ENCODE data around the gene YIPF6. TPM values are rescaled to one million over a fixed set of nuclear protein-coding genes. Genes with fewer than 3 reads are reported as not detected.

The YIPF6 gene
- total and polyA plus RNA-seq, 9 of the 15 experiments (the other 6 are each of a cell fraction or from before 2014, with no cell fraction given): 7.7 to 44.2 (median 22.4) TPM

DNA sequence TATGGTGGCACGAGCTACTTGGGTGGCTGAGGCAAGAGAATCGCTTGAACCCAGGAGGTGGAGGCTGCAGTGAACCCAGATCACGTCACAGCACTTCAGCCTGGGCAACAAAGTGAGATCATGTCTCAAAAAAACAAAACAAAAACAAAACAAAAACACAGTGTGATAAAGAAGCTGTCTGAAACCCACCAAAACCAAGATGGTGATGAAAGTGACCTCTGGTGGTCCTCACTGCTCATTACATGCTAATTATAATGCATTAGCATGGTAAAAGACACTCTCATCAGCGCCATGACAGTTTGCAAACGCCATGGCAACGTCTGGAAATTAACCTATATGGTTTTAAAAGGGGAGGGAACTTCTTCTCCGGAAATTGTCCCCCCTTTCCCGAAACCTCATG lies 36.2 kb upstream of the YIPF6 start (continued):
- no peak for TF ChIP-seq XRCC3 (IDR thresholded peaks at IDR 0.05)
- TF ChIP-seq HDAC1 (IDR thresholded peaks at IDR 0.05): peak in 1 of 2 experiments; percentile 78; a peak in 1 of 4 replicates
- peak; percentile 47 for TF ChIP-seq RBM25 (IDR thresholded peaks at IDR 0.05; ENCODE audit: low read depth, low read length, severe bottlenecking)
- TF ChIP-seq TAF9B (IDR thresholded peaks at IDR 0.05; ENCODE audit: partially characterized antibody): no peak
- TF ChIP-seq MAZ (CRISPR knock-in tag; conservative IDR thresholded peaks at IDR 0.05 in 1 of 2, IDR thresholded peaks at IDR 0.05 in 1 of 2): peak in 1 of 2 experiments; percentile 43; a peak in 1 of 4 replicates
- TF ChIP-seq NBN (IDR thresholded peaks at IDR 0.05; ENCODE audit: low read depth): 0 out of 2 replicates have a peak, but pooled peaks have one; percentile 68
- 0 out of 2 replicates have a peak, but pooled peaks have one; percentile 13 for TF ChIP-seq EHMT2 (IDR thresholded peaks at IDR 0.05)
- TF ChIP-seq NUFIP1 (IDR thresholded peaks at IDR 0.05; ENCODE audit: partially characterized antibody): no peak
- TF ChIP-seq TAL1 (IDR thresholded peaks at IDR 0.05): no peak; the same call in 1 of the 2 replicates
- no peak for TF ChIP-seq ZNF274 (IDR thresholded peaks at IDR 0.05; ENCODE audit: borderline replicate concordance, low read depth, low read length)
- TF ChIP-seq ZNF3 (CRISPR knock-in tag; IDR thresholded peaks at IDR 0.05): no peak
- no peak for TF ChIP-seq MCM3 (IDR thresholded peaks at IDR 0.05)
- TF ChIP-seq, protein P1, sequence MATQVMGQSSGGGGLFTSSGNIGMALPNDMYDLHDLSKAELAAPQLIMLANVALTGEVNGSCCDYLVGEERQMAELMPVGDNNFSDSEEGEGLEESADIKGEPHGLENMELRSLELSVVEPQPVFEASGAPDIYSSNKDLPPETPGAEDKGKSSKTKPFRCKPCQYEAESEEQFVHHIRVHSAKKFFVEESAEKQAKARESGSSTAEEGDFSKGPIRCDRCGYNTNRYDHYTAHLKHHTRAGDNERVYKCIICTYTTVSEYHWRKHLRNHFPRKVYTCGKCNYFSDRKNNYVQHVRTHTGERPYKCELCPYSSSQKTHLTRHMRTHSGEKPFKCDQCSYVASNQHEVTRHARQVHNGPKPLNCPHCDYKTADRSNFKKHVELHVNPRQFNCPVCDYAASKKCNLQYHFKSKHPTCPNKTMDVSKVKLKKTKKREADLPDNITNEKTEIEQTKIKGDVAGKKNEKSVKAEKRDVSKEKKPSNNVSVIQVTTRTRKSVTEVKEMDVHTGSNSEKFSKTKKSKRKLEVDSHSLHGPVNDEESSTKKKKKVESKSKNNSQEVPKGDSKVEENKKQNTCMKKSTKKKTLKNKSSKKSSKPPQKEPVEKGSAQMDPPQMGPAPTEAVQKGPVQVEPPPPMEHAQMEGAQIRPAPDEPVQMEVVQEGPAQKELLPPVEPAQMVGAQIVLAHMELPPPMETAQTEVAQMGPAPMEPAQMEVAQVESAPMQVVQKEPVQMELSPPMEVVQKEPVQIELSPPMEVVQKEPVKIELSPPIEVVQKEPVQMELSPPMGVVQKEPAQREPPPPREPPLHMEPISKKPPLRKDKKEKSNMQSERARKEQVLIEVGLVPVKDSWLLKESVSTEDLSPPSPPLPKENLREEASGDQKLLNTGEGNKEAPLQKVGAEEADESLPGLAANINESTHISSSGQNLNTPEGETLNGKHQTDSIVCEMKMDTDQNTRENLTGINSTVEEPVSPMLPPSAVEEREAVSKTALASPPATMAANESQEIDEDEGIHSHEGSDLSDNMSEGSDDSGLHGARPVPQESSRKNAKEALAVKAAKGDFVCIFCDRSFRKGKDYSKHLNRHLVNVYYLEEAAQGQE (IDR thresholded peaks at IDR 0.05; ENCODE audit: borderline replicate concordance): peak; percentile 71
- TF ChIP-seq, protein P1 (CRISPR knock-in tag; IDR thresholded peaks at IDR 0.05; ENCODE audit: low read depth): no peak
- TF ChIP-seq SFPQ (IDR thresholded peaks at IDR 0.05; ENCODE audit: low read depth, low read length): no peak
- peak; percentile 71 for TF ChIP-seq ATF7 (IDR thresholded peaks at IDR 0.05)
- peak; percentile 34; the same call in 1 of the 2 replicates for TF ChIP-seq ARID1B (IDR thresholded peaks at IDR 0.05)
- TF ChIP-seq, protein P2, sequence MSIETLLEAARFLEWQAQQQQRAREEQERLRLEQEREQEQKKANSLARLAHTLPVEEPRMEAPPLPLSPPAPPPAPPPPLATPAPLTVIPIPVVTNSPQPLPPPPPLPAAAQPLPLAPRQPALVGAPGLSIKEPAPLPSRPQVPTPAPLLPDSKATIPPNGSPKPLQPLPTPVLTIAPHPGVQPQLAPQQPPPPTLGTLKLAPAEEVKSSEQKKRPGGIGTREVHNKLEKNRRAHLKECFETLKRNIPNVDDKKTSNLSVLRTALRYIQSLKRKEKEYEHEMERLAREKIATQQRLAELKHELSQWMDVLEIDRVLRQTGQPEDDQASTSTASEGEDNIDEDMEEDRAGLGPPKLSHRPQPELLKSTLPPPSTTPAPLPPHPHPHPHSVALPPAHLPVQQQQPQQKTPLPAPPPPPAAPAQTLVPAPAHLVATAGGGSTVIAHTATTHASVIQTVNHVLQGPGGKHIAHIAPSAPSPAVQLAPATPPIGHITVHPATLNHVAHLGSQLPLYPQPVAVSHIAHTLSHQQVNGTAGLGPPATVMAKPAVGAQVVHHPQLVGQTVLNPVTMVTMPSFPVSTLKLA (conservative IDR thresholded peaks at IDR 0.05): 0 out of 4 replicates have a peak, but pooled peaks of 1 of the 2 experiments have one; percentile 41

Measured in K562 (cell line).